K562 (cell line): ENCODE results near the gene ST14. TPM values are rescaled to one million over a fixed set of nuclear protein-coding genes. Genes with fewer than 3 reads are reported as not detected.

Source experiments
- KDM2B ChIP-seq: fragments of 250-450 bp; sonication (Bioruptor Pico); IDR thresholded peaks from 2 replicates; pipeline ENCODE4 v1.8.0; 2021; ENCODE audit warnings: mild to moderate bottlenecking, moderate library complexity
- KHSRP ChIP-seq: fragments of 450-650 bp; IDR thresholded peaks from 2 replicates; pipeline ENCODE4 v1.6.1; 2017
- PURB ChIP-seq: sonication (generic); formaldehyde crosslinking; IDR thresholded peaks from 2 replicates; pipeline ENCODE4 v1.9.0; 2021; ENCODE audit warnings: low read depth, mild to moderate bottlenecking, missing genetic modification reagents
- ZNF407 ChIP-seq: fragments of 450-650 bp; IDR thresholded peaks from 2 replicates; pipeline ENCODE4 v1.6.1; 2016; ENCODE audit warnings: low read depth
- polyA plus RNA-seq, 8 experiments: library from polyadenylated mRNA; depleted of rRNA in 4 of 8; stranded (reverse) in 5 of 8; unstranded in 3 of 8; fragments of >200 nt; fragmentation: Nextera tagmentation in 2 of 8; fragmentation: Illumina TruSeq in 1 of 8; extraction: Ambion mirVana in 2 of 8; extraction: Trizol in 1 of 8; gene quantifications; 2 replicates each; pipeline versions ENCODE4 v1.2.1 to v1.2.3, GENCODE V29; 2011 to 2014; ENCODE audit warnings: inconsistent platforms in 1 of 8, missing spikeins in 1 of 8
- total RNA-seq, 7 experiments: library from RNA; depleted of rRNA in 6 of 7; stranded (reverse); fragments of >200 nt in 6 of 7; fragmentation: Illumina TruSeq in 2 of 7; extraction: Trizol in 2 of 7; gene quantifications; 2 replicates each; pipeline versions ENCODE4 v1.2.1 to v1.2.3, GENCODE V29; 2011 to 2021; ENCODE audit warnings: low replicate concordance in 1 of 7

The ST14 gene
- total and polyA plus RNA-seq, 9 of the 15 experiments (the other 6 are each of a cell fraction or from before 2014, with no cell fraction given): 0.08 to 0.20 TPM; not detected in 7

- TF ChIP-seq ZNF407 (no peak), KHSRP (no peak), KDM2B (no peak), PURB (CRISPR knock-in tag) (no peak)
Measured at GRCh38 chr11:130216221-130216550, 56.6 kb downstream of the ST14 start (continued).
